ENCODE results near the gene CFAP119.

DNA sequence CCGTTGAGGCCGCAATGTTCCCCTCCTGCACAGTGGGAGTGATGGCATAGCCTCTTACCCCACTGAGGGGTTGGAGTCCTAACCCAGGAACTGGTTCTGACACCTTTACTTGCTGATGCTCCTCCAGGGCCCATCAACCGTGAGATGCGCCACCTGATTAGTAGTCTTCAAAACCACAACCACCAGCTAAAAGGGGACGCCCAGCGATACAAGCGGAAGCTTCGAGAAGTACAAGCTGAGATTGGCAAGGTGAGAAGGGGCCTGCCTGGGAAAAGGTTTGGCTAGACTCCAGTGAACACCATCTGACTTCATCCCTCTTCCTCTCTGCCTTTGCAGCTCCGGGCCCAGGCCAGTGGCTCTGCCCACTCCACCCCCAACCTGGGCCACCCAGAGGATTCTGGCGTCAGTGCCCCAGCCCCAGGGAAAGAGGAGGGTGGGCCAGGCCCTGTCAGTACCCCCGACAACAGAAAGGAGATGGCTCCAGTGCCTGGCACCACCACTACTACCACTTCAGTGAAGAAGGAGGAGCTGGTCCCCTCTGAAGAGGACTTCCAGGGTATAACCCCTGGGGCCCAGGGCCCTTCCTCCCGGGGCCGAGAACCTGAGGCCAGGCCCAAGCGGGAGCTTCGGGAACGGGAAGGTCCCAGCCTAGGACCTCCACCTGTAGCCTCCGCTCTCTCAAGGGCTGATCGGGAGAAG is 6.1 kb upstream of the CFAP119 start:
- TF ChIP-seq, protein P1, sequence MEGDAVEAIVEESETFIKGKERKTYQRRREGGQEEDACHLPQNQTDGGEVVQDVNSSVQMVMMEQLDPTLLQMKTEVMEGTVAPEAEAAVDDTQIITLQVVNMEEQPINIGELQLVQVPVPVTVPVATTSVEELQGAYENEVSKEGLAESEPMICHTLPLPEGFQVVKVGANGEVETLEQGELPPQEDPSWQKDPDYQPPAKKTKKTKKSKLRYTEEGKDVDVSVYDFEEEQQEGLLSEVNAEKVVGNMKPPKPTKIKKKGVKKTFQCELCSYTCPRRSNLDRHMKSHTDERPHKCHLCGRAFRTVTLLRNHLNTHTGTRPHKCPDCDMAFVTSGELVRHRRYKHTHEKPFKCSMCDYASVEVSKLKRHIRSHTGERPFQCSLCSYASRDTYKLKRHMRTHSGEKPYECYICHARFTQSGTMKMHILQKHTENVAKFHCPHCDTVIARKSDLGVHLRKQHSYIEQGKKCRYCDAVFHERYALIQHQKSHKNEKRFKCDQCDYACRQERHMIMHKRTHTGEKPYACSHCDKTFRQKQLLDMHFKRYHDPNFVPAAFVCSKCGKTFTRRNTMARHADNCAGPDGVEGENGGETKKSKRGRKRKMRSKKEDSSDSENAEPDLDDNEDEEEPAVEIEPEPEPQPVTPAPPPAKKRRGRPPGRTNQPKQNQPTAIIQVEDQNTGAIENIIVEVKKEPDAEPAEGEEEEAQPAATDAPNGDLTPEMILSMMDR (IDR thresholded peaks at IDR 0.05), result no peak
- TF ChIP-seq POLR2A (IDR thresholded peaks at IDR 0.05), result no peak

Measured in stomach (tissue), 4 donors.